NCI-H187 (cell line): ENCODE measurements around the gene RASA3.

ENCODE experiments used
- DNase-seq, 2 experiments: peaks; one replicate each; lab custom pipeline; 2025; lab: John Stamatoyannopoulos, UW

The RASA3 gene

DNA sequence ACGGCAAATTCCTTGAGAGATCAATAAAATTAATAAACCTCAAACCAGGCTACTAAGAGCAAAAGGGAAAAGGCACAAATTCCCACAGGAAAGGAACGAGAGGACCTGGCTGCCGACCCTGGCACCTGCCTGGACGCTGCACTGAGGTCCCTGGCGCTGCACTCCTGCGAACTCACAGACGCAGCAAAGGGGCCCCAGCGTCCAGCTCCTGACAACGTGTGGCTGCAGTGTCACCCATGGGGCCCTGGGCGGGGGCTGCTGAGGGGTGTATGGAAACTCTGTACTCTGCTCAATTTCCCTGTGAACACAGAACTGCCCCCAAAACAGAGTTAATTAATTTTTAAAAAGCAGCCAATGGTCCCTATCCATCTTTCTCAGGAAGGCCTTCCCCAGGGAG lies 97.2 kb downstream of the RASA3 start:
- DNase-seq: no peak

DNA sequence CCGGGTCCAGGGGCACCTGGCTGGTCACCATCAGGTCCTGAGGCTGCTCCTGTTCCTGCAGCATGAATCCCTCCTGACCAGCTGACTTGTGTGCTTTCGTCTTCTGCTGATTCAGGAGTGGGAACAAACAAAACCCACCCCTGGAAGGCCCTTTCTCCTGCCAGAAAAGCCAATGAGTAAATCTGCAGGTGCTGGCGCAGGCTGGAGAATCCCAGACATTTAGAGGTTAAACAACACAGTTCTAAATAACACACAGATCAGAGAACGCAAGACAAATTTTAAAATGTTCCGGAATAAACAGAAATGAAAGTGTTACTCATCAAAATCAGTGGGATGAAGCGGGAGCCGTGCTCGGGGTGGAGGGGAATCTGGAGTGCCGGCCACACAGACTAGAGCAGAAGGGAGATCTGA lies 97.9 kb downstream of the RASA3 start:
- no peak for DNase-seq

DNA sequence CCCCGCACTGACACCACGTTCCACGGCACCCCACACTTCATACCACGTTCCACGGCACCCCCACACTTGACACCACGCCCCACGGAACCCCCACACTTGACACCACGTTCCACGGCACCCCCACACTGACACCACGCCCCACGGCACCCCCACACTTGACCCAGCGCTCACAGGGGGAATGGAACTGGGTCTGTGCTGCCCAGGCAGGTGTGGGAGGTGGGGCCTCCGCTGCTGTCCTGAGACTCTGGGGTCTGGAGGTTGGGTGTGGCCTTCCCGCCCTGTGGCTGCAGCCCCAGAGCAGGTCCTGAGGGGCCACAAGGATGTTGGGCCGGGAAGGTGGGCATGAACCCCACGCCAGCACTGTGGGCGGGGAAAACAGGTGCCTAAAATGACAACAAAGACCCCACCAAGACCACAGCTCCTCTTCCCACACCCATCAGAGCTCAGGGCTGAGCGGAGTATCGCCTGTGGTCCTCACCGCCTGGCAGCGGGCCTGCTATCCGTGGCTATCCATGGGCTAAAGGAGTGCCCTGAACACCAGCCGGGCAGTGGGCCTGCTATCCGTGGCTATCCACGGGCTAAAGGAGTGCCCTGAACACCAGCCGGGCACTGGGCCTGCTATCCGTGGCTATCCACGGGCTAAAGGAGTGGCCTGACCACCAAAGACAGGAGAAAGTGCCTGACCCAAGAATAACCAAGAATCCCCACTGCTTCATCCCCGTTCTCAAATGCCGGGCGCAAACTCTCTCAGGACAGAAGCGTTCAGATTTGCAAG lies 98.7 kb downstream of the RASA3 start:
- no peak for DNase-seq

DNA sequence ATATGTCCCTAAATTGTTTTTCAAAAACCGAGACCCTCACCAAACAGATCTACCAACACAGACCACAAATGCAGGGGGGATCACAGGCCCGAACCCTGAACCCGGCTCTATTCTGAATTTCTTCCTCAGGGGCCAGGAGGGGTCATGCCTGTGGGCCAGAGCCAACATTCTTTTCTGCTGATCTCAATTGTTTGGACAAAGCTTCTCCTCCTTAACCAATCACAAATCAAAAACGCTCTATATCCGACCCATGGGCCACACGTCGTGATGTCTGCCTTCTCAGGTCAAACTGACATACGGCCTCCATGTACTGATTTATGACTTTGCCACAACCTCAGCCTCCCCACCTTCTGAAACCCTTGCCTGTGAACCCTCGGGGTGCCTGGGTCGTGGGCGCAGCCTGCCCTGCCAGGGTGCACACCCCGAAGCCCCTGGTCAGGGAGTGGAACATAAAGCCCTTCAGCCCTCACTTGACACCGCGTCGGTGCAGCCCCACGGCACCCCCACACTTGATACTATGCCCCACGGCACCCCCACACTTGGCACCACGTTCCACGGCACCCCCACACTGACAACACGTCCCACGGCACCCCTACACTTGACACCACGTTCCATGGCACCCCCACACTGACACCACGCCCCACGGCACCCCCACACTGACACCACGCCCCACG lies 100.2 kb downstream of the RASA3 start:
- no peak for DNase-seq

DNA sequence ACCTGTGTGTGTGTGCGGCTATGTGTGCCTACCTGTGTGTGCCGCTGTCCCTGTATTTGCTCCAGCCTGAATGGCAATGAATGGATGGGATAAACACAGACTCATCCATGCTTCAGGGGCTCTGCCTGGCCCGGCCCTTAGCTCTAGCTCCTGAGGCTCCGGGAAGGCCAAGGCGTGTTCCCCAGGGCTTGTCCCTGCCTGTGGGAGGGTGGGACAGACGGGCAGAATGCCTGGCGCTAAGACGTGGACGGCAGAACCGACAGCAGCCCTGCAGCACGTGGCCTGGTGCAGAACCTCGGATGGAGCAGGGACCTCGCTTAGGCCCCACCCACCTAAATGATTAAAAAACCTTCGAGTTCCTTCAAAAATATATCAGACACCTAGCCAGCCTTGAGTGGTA lies 100.8 kb downstream of the RASA3 start:
- no peak for DNase-seq

DNA sequence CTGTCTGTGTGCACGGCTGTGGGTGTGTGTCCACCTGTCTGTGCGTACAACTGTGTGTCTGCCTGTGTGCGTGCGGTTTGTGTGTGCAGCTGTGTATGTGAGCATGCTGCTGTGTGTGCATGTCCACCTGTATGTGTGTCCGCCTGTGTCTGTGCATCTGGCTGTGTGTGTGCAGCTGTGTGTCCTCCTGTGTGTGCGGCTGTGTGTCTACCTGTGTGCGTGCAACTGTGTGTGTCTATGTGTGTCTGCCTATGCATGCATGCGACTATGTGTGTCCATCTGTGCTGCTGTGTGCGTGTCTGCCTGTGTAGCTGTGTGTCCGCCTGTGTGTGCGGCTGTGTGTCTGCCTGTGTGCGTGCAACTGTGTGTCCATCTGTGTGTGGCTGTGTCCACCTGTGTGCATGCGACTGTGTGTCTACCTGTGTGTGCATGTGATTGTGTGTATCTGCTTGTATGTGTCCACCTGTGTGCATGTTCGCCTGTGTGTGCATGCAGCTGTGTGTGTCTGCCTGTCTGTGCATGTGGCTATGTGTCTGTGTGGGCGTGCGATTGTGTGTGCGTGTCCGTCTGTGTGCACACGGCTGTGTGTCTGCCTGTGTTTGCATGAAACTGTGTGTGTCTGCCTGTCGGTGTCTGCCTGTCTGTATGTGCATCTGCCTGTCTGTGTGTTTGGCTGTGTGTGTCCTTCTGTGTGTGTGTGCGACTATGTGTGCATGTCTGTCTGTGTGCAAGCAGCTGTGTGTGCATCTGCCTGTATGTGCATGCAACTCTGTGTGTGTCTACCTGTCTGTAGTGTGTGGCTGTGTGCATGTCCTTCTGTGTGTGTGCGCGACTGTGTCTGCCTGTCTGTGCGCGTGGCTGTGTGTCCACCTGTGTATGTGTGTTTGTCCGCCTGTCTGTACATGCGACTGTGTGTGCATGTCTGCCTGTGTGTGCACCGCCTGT lies 101.5 kb downstream of the RASA3 start:
- no peak for DNase-seq

DNA sequence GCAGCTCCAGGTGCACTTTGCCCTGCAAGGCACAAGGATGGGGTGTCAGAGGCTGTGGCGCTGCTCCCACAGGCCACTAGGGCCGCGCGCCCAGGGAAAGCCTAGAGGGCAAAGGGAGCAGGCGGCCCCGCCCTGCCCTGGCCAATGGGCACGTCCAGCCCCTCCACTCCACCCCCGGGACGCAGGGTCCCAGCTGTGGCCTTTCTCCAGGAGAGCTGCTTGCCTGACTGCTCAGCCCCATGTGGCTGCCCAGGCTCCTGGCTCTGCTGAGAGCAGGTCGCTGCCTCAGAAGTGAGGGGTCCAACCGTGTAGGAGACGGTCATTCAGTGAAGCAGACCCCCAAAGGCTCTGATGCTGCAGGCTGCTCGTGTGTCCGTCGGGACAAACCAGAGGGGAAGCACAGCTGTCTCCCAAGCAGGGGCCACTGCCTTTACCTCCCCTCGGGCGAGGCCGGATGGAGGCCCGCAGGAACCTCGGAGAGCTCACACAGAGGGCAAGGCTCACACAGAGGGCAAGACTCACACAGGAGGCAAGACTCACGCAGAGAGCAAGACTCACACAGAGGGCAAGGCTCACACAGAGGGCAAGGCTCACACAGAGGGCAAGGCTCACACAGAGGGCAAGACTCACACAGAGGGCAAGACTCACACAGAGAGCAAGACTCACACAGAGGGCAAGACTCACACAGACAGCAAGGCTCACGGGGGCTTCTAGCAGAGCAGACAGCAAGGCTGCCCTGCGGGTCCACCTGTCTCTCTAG lies 102.4 kb downstream of the RASA3 start:
- DNase-seq: no peak

DNA sequence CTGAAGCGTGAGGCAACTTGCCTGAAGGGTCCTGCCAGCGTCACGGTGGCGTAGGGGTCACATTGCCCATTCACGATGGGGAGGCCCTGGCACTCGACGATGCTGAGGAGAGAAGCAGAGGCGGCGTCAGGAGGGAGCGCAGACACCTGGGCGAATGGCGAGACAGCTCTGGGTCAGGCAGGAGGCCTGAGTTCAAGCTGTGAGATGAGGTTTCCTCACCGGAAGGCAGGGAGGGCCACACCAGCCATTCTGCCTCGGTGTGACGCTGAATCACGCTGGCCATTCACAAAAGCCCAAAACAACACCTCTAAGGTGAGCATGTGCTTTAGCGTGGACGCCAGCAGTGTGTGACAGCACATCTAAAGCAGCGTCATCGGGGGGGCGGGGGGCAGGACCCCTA lies 104.6 kb downstream of the RASA3 start:
- DNase-seq: no peak

DNA sequence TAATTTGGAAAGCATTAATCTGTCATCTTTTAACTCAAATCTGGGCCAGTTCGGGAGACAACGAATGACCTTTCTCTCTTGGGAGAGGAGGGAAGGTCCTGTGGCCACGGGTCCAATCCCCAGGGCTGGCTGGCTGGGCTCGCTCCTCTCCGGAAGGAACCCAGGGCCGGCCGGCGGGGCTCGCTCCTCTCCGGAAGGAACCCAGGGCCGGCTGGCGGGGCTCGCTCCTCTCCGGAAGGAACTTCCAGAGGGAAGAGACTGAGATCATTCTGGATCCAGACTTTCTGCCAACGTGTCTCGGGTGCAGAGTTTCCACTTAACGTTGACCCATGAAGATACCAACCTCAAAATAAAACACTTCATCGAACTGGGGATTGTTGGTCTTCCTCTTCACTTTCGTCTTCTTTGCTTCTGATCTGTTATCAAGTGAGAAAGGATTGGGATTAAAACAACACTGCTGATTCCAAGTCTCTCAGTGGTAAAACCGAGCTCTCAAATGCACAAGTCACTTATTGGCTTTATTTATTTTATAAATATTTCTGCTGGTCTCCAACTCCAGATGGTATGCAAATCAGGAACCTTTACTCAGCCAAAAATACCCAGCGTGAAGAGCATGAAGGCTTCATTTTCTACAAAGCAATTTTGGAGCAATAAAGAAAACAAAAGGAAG lies 105.2 kb downstream of the RASA3 start:
- DNase-seq: no peak

DNA sequence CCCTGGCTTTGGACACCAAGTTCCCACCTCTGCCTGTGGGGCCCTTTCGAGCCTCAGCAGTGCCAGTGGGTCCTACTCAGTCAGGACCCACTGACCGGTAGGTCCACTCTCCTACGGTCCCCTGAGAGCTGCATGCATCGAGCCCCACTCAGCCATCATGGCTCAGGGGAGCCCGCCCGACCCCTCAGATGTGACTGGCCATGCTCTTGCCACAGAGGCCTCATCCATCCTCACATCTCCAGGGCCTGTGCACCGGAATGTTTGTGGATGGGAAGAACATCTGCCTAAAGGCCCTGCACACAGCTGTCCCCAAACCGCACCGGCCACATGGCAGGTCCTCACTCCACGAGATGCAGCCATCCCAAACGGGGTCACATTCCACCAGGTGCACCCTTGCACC lies 105.9 kb downstream of the RASA3 start:
- no peak for DNase-seq

DNA sequence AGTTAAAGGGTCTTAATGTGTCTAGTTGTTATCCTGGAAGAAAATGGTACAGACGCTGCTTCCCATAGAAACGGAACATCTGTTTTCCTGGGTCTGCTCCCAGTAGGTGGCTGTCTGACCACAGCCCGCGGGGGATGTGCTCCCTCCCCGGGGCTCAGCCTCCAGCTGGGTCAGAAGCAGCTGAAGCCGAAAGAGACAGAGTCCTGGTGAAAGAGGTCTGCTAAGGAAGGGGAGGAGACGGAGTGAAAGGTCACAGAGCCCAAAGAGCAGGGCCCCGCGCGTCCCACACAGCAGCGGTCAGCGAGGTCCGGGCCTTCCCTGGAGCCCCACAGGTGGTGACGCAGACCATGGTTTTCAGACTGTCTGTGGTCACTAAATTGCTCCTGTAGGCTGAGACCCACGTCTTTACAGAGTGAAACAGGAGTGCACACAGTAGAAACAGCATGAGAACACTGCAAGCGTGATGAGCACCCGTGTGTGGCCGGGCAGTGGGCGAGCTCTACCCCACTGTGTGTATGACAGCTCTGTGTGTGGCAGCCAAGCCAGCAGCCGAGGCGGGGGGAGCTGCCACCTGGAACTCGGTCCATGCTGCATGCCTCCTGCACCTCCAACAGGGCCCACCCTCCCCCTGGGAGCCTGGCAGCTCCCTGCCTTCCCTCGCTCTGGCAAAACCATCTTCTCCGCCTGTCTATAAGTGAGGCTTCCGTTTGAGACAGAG lies 106.5 kb downstream of the RASA3 start:
- no peak for DNase-seq

DNA sequence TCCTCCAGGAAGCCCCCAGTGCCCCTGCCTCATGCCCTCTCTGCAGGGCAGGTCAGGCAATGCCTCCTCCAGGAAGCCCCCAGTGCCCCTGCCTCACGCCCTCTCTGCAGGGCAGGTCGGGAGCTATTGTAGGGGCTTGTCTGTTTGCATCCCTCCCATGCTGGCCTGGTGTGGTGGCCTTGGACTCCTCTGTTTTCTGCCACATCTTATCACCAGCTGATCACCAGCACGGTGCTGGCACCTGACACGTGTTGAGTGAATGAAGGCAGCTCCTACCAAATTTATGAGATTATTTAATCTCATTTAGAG lies 107.1 kb downstream of the RASA3 start:
- DNase-seq: no peak

DNA sequence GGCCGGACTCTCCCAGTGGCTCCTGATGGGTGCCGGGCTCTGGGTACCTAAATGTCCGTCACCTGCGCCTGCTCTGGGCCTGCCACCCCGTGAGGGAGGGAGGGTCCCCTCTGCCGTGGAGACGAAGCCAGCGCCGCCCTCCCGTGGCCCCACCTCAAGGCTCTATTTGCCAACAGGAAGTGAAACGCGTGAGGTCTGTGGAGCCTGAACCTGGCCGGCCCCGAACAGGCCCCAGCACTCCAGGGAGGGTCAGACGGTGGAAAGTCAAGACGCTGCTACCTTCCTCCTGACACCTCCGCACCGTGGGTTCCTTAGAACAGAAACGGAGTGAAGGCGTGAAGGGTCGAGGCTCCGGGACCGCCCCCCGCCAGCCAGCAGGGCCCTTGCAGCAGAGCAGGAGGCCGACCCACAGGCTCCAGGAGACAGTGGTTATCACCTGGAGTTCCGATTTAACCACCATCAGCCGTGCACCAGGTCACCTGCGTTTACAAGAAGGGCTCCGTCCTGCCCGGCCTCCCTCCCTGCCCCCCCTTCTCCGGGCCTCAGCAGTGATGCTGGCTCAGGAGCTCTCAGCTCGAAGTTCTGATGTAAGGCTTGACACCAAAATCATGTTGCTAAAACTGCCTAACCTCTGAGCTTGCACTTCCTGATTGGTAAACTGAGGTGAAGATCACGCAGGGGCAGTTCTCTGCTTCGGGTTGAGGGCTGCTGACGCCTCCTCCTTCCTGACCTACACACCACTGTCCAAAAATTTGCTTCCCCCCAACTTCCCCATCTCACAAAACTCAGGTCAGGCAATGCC lies 107.6 kb downstream of the RASA3 start:
- DNase-seq: no peak

DNA sequence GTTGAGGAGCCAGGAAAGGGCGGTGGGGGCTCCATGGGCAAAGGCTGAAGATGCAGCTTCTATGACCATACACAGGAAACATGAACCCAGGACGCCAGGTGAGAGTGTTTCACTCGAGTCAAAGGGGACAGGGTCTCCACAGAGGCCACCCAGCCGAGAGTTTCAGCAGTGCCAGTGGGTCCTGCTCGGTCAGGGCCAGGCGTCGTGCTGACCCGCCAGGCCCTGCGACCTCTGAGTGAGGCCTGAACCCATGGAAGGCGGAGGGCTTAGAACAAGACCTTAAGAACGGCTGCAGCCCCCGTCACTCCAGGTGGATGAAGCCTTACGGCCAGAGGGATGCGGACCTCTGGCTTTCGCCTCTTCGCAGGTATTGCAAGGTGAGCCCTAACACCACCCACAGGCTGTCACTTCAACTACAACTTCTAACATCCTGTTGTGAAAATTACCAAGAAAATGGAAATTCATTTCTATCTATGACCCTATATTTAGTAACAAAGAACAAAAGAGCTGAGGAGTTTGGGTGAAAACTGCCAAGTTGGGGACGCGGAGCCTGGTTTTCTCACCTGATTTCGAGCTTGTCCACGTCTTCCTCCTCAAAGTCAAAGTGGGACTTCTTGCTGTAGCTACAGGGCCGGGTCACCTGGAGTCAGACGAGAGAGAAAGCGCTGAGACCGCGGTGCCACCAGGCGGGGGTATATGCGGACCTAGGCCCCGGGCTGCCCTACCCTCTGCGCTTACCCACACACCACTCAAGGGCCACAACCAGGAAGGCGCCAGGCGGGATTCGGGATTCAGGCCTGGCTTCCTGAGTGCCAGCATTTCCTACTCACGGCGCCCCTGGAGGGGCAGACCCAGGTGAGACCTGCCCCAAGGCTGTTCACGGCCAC lies 108.5 kb downstream of the RASA3 start:
- no peak for DNase-seq

DNA sequence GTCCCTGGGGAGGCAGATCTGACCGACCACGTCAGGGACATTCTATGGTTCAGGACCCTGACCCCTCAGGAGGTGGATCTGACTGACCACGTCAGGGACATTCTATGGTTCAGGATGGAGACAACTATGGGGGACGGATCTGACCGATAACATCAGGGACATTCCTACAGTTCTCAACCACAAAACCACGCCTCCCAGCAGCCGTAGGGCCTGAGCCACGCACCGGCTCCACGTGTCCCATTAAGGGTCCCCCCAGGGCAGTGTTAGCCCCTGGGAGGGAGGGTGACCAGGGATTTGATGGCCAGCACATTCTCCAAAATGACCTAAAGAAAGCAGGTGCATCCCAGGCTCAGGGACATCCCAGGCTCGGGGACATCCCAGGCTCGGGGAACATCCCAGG lies 109.5 kb downstream of the RASA3 start:
- DNase-seq: no peak

DNA sequence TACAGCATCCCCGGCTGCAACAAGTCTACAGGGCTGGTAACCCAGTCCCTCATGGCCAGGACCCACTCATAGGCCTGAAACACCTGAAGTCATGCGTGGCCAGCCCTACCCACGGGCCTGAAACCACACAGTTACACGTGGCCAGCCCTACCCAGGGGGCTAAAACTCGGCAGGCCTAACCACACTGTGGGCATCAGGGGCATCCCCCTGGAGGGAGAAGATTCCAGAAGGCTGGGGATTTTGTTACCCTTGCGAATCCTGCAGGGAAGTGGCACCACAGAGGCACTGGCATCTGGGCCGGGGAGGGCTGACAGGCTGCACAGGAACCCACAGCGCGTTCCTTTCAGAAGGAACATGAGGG lies 110.1 kb downstream of the RASA3 start:
- DNase-seq: no peak

DNA sequence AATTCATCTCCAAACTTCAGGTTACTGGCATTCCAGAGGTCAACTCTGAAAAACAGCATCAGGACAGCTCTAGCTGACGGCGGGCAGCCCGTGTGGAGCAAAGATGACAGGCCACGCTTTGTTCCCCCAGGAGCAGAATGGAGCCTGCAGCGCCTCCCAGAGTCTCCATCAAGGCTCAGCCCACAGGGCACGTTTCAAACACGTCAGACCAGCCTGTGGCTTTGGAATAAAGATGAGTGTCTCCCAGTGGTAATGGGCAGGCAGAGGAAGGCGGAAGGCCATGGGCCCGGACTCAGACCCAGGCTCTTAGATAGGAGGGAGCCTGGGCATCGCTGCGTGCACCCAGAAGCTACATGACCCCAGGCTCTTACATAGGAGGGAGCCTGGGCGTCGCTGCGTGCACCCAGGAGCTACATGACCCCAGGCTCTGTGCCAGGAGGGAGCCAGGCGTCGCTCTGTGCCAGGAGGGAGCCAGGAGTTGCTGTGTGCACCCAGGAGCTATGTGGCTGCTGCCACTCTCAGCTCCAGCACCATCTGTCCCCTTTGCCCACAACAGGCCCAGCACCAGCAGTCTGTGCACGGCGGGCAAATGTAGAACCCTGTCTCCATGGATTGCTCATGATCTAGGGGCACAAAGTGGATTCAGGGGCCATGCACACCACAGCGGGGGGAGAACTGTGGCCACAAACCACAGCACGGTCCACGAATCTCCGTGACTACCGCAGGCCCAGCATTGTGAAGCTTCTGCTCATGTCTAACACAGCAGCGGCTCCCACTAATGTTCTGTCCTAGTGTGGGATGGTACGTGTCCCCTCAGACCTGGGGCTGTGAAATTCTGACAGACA lies 110.7 kb downstream of the RASA3 start:
- no peak for DNase-seq
